Measurements from ENCODE around the gene ASB5.

ASB5 gene

DNA sequence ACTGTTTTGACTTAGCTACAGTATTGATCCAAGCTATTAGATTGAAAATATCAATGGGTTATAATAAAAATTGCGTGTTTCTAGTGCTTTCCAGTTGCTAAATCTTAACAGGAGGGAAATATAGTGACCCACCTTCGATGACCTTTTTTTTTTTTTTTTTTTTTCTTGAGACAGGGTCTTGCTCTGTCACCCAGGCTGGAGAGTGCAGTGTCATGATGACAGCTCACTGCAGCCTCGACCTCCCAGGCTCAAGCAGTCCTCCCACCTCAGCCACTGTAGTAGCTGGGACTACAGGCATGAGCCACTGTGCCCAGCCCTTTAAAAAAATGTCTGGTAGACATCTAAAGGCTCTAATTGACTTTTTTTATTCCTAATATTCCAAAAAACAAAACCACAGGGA is 3.8 kb upstream of the ASB5 start:
- Histone ChIP-seq H3K27ac (ENCODE audit: low read depth, low read length, poor library complexity, severe bottlenecking) (no peak overlapping the region), H3K27me3 (ENCODE audit: insufficient read depth, low read length) (no peaks in the 10 kb centered on the region)

DNA sequence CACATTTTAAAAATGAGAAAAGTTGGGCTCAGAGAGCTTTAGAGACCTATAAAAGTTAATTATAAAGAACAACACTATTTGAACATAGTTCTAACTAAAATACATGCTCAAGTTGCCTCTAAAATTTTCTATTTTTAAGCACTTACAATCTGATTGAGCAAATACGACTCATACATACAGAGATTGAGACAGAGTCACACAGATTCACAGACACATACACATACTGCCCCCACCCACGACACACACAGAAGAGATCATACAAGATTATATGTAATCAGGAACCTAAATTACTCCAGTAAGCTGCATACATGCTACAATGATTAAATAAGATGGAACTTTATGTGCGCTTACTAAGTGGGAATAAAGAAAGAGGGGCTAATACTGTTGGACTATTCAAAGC is 2.7 kb upstream of the ASB5 start:
- H3K4me2 ChIP-seq (ENCODE audit: low read length): no peak overlapping the region
- H3K79me2 ChIP-seq (ENCODE audit: insufficient read depth, low read length): no peaks in the 10 kb centered on the region
- no peaks in the 10 kb centered on the region for H4K20me1 ChIP-seq (ENCODE audit: insufficient read depth, low read length)
- no peaks in the 10 kb centered on the region for H3K4me1 ChIP-seq (ENCODE audit: insufficient read depth, low read length, severe bottlenecking)
- no peaks in the 10 kb centered on the region for H3K36me3 ChIP-seq (ENCODE audit: insufficient read depth, low read length)
- TF ChIP-seq EZH2 (IDR thresholded peaks at IDR 0.05; ENCODE audit: borderline replicate concordance, low read length): no peak
- TF ChIP-seq, protein P1, sequence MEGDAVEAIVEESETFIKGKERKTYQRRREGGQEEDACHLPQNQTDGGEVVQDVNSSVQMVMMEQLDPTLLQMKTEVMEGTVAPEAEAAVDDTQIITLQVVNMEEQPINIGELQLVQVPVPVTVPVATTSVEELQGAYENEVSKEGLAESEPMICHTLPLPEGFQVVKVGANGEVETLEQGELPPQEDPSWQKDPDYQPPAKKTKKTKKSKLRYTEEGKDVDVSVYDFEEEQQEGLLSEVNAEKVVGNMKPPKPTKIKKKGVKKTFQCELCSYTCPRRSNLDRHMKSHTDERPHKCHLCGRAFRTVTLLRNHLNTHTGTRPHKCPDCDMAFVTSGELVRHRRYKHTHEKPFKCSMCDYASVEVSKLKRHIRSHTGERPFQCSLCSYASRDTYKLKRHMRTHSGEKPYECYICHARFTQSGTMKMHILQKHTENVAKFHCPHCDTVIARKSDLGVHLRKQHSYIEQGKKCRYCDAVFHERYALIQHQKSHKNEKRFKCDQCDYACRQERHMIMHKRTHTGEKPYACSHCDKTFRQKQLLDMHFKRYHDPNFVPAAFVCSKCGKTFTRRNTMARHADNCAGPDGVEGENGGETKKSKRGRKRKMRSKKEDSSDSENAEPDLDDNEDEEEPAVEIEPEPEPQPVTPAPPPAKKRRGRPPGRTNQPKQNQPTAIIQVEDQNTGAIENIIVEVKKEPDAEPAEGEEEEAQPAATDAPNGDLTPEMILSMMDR (IDR thresholded peaks at IDR 0.05; ENCODE audit: low read length): no peak
- no peaks in the 10 kb centered on the region for H3K9me2 ChIP-seq (ENCODE audit: low read depth, low read length)
- H2AFZ ChIP-seq (ENCODE audit: low read length): no peak overlapping the region
- no peak overlapping the region for H3K27ac ChIP-seq (ENCODE audit: low read depth, low read length, poor library complexity, severe bottlenecking)
- no peaks in the 10 kb centered on the region for H3K9me3 ChIP-seq (ENCODE audit: low read length)
- no peaks in the 10 kb centered on the region for H3F3A ChIP-seq (ENCODE audit: insufficient read depth, low read length)
- no peak overlapping the region for H3K9ac ChIP-seq (ENCODE audit: low read length)
- H3K27me3 ChIP-seq (ENCODE audit: insufficient read depth, low read length): no peaks in the 10 kb centered on the region
- no peak overlapping the region for H3K4me3 ChIP-seq (ENCODE audit: low read depth, low read length, poor library complexity, severe bottlenecking)

More for the DNA sequence above, 3.8 kb upstream of the ASB5 start:
- H3K9ac ChIP-seq (ENCODE audit: low read length): no peak overlapping the region
- H3K36me3 ChIP-seq (ENCODE audit: insufficient read depth, low read length): no peaks in the 10 kb centered on the region
- TF ChIP-seq EZH2 (IDR thresholded peaks at IDR 0.05; ENCODE audit: borderline replicate concordance, low read length): no peak
- TF ChIP-seq, protein P1 (IDR thresholded peaks at IDR 0.05; ENCODE audit: low read length): no peak
- no peaks in the 10 kb centered on the region for H3K4me1 ChIP-seq (ENCODE audit: insufficient read depth, low read length, severe bottlenecking)
- no peaks in the 10 kb centered on the region for H4K20me1 ChIP-seq (ENCODE audit: insufficient read depth, low read length)
- H3K9me3 ChIP-seq (ENCODE audit: low read length): no peaks in the 10 kb centered on the region
- no peaks in the 10 kb centered on the region for H3K79me2 ChIP-seq (ENCODE audit: insufficient read depth, low read length)
- H3K9me2 ChIP-seq (ENCODE audit: low read depth, low read length): no peaks in the 10 kb centered on the region
- H3K4me3 ChIP-seq (ENCODE audit: low read depth, low read length, poor library complexity, severe bottlenecking): no peak overlapping the region
- H3K4me2 ChIP-seq (ENCODE audit: low read length): no peak overlapping the region
- no peaks in the 10 kb centered on the region for H3F3A ChIP-seq (ENCODE audit: insufficient read depth, low read length)
- no peak overlapping the region for H2AFZ ChIP-seq (ENCODE audit: low read length)

DNA sequence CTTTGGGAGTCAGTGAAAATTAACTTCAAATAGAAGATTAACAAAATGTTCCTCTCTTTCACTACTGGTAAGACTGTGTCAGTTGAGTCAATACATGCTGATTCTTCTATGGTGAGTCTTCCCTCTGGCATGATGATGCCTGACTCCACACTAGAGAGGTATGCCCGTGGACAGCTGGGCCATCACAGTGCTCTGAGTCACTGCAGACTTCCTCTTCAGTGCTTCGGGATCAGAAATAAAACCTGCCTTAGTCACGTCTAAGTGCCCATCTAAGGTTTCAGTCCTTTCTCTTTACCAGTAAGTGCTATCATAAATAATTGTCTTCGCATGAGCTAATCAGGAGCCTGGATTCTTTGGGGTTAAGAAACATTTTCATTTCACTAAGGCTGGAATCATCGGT is 1.6 kb upstream of the ASB5 start:
- no peaks in the 10 kb centered on the region for H3K9me3 ChIP-seq (ENCODE audit: low read length)
- H3K4me1 ChIP-seq (ENCODE audit: insufficient read depth, low read length, severe bottlenecking): no peaks in the 10 kb centered on the region
- no peaks in the 10 kb centered on the region for H3F3A ChIP-seq (ENCODE audit: insufficient read depth, low read length)
- no peaks in the 10 kb centered on the region for H3K9me2 ChIP-seq (ENCODE audit: low read depth, low read length)
- H3K36me3 ChIP-seq (ENCODE audit: insufficient read depth, low read length): no peaks in the 10 kb centered on the region
- no peak overlapping the region for H3K9ac ChIP-seq (ENCODE audit: low read length)
- TF ChIP-seq EZH2 (IDR thresholded peaks at IDR 0.05; ENCODE audit: borderline replicate concordance, low read length): no peak
- TF ChIP-seq, protein P1 (IDR thresholded peaks at IDR 0.05; ENCODE audit: low read length): no peak
- H3K27ac ChIP-seq (ENCODE audit: low read depth, low read length, poor library complexity, severe bottlenecking): no peak overlapping the region
- H3K79me2 ChIP-seq (ENCODE audit: insufficient read depth, low read length): no peaks in the 10 kb centered on the region
- no peak overlapping the region for H3K4me2 ChIP-seq (ENCODE audit: low read length)
- H3K27me3 ChIP-seq (ENCODE audit: insufficient read depth, low read length): no peaks in the 10 kb centered on the region
- H3K4me3 ChIP-seq (ENCODE audit: low read depth, low read length, poor library complexity, severe bottlenecking): no peak overlapping the region
- no peaks in the 10 kb centered on the region for H4K20me1 ChIP-seq (ENCODE audit: insufficient read depth, low read length)
- no peak overlapping the region for H2AFZ ChIP-seq (ENCODE audit: low read length)
